HepG2 (cell line): ENCODE data around the gene ZNF490. TPM values are rescaled to one million over a fixed set of nuclear protein-coding genes. Genes with fewer than 3 reads are reported as not detected.

Experiments
- AHR ChIP-seq: IDR thresholded peaks from 2 replicates; pipeline ENCODE4 v1.6.1; 2018; ENCODE audit warnings: missing genetic modification reagents, missing compliant biosample characterization
- ATF7-NPFF ChIP-seq: sonication (generic); formaldehyde crosslinking; IDR thresholded peaks from 2 replicates; pipeline ENCODE4 v1.8.1; 2023; ENCODE audit warnings: mild to moderate bottlenecking, low read depth, missing genetic modification reagents, moderate library complexity
- CC2D1A ChIP-seq: sonication (generic); formaldehyde crosslinking; IDR thresholded peaks from 2 replicates; pipeline ENCODE4 v1.8.1; 2023; ENCODE audit warnings: mild to moderate bottlenecking, missing genetic modification reagents
- EED ChIP-seq: sonication (generic); formaldehyde crosslinking; IDR thresholded peaks from 2 replicates; pipeline ENCODE4 v1.5.0; 2020; ENCODE audit warnings: mild to moderate bottlenecking, missing genetic modification reagents
- ETV5 ChIP-seq: IDR thresholded peaks from 2 replicates; pipeline ENCODE4 v1.6.1; 2018; ENCODE audit warnings: missing biosample characterization, missing genetic modification reagents, inconsistent platforms, borderline replicate concordance
- GABPA ChIP-seq, 2 experiments: IDR thresholded peaks; 2 replicates each; pipeline ENCODE4 v1.6.1; 2011 to 2016; ENCODE audit warnings: low read depth in 2 of 2, low read length in 1 of 2, missing biosample characterization in 1 of 2, missing genetic modification characterization in 1 of 2
- HNF1B ChIP-seq: sonication (generic); formaldehyde crosslinking; IDR thresholded peaks from 2 replicates; pipeline ENCODE4 v1.5.1; 2020; ENCODE audit warnings: mild to moderate bottlenecking, moderate library complexity, missing genetic modification reagents
- MED8 ChIP-seq: sonication (generic); formaldehyde crosslinking; IDR thresholded peaks from 2 replicates; pipeline ENCODE4 v1.8.1; 2023; ENCODE audit warnings: mild to moderate bottlenecking, missing genetic modification reagents; ENCODE audit not compliant: insufficient replicate concordance
- MEF2D ChIP-seq: sonication (generic); formaldehyde crosslinking; IDR thresholded peaks from 2 replicates; pipeline ENCODE4 v1.5.1; 2020; ENCODE audit warnings: mild to moderate bottlenecking, missing genetic modification reagents
- MEIS2 ChIP-seq: sonication (generic); formaldehyde crosslinking; IDR thresholded peaks from 2 replicates; pipeline ENCODE4 v1.9.0; 2021; ENCODE audit warnings: mild to moderate bottlenecking, missing genetic modification reagents
- NAIF1 ChIP-seq: sonication (generic); formaldehyde crosslinking; IDR thresholded peaks from 2 replicates; pipeline ENCODE4 v1.5.0; 2020; ENCODE audit warnings: mild to moderate bottlenecking, missing genetic modification reagents, borderline replicate concordance
- NFE2 ChIP-seq: sonication (generic); formaldehyde crosslinking; IDR thresholded peaks from 2 replicates; pipeline ENCODE4 v1.4.0; 2020; ENCODE audit warnings: missing genetic modification reagents
- PAWR ChIP-seq: sonication (generic); formaldehyde crosslinking; IDR thresholded peaks from 2 replicates; pipeline ENCODE4 v1.4.0; 2020; ENCODE audit warnings: missing genetic modification reagents, mild to moderate bottlenecking, borderline replicate concordance
- PAX8 ChIP-seq: sonication (generic); formaldehyde crosslinking; IDR thresholded peaks from 2 replicates; pipeline ENCODE4 v1.8.0; 2022; ENCODE audit warnings: mild to moderate bottlenecking, missing genetic modification reagents, borderline replicate concordance
- POGK ChIP-seq: sonication (generic); formaldehyde crosslinking; conservative IDR thresholded peaks from 2 replicates; pipeline ENCODE4 v1.8.0; 2022; ENCODE audit warnings: mild to moderate bottlenecking, moderate library complexity, missing genetic modification reagents
- PREB ChIP-seq: sonication (generic); formaldehyde crosslinking; IDR thresholded peaks from 2 replicates; pipeline ENCODE4 v1.4.0; 2020; ENCODE audit warnings: missing genetic modification reagents
- RAD21 ChIP-seq: fragments of 450-650 bp; formaldehyde crosslinking; IDR thresholded peaks from 2 replicates; pipeline ENCODE4 v1.5.0; 2020; ENCODE audit warnings: mild to moderate bottlenecking
- SMAD1 ChIP-seq: sonication (generic); formaldehyde crosslinking; IDR thresholded peaks from 2 replicates; pipeline ENCODE4 v1.4.0; 2020; ENCODE audit warnings: missing genetic modification reagents, low read depth, mild to moderate bottlenecking, borderline replicate concordance
- TFAP4 ChIP-seq: sonication (generic); IDR thresholded peaks from 2 replicates; pipeline ENCODE4 v1.6.1; 2016; ENCODE audit warnings: low read depth, borderline replicate concordance
- ZNF331 ChIP-seq: sonication (generic); formaldehyde crosslinking; IDR thresholded peaks from 2 replicates; pipeline ENCODE4 v1.4.0; 2020; ENCODE audit warnings: missing genetic modification reagents
- ZNF484 ChIP-seq: sonication (generic); formaldehyde crosslinking; IDR thresholded peaks from 2 replicates; pipeline ENCODE4 v1.5.1; 2020; ENCODE audit warnings: mild to moderate bottlenecking, low read depth, missing genetic modification reagents, borderline replicate concordance
- ZNF501 ChIP-seq: sonication (generic); formaldehyde crosslinking; IDR thresholded peaks from 2 replicates; pipeline ENCODE4 v1.5.1; 2020; ENCODE audit warnings: mild to moderate bottlenecking, moderate library complexity, missing genetic modification reagents
- ZNF747 ChIP-seq: sonication (generic); formaldehyde crosslinking; IDR thresholded peaks from 2 replicates; pipeline ENCODE4 v1.8.1; 2023; ENCODE audit warnings: missing genetic modification reagents, mild to moderate bottlenecking, borderline replicate concordance
- ZNF772 ChIP-seq: sonication (generic); formaldehyde crosslinking; IDR thresholded peaks from 2 replicates; pipeline ENCODE4 v1.5.0; 2020; ENCODE audit warnings: mild to moderate bottlenecking, missing genetic modification reagents
- ZSCAN30 ChIP-seq: sonication (generic); formaldehyde crosslinking; IDR thresholded peaks from 2 replicates; pipeline ENCODE4 v1.5.0; 2020; ENCODE audit warnings: mild to moderate bottlenecking, missing genetic modification reagents
- polyA plus RNA-seq, 8 experiments: library from polyadenylated mRNA; depleted of rRNA in 3 of 8; stranded (reverse) in 7 of 8; unstranded in 1 of 8; fragments of >200 nt; fragmentation: Illumina TruSeq in 4 of 8; extraction: Trizol in 4 of 8; gene quantifications; 2 replicates each; pipeline versions ENCODE4 v1.2.1 to v1.2.3, GENCODE V29; 2011 to 2016; ENCODE audit warnings: low read depth in 4 of 8, missing spikeins in 1 of 8, mixed read lengths in 1 of 8; ENCODE audit not compliant: insufficient read depth in 1 of 8
- total RNA-seq, 5 experiments: library from RNA; depleted of rRNA; stranded (reverse); fragments of >200 nt; fragmentation: Illumina TruSeq; extraction: Trizol; gene quantifications; 2 replicates each; pipeline ENCODE4 v1.2.3, GENCODE V29; 2016; ENCODE audit warnings: low read depth in 1 of 5

Gene ZNF490
- total and polyA plus RNA-seq, 2 of the 13 experiments (the other 11 are each of a cell fraction or from before 2014, with no cell fraction given): 1.3 to 2.9 TPM

GRCh38 chr19:12551060-12551832 lies 59.4 kb downstream of the ZNF490 start, which contains the start of gene ZNF564 (continued):
- TF ChIP-seq CC2D1A (CRISPR knock-in tag): no peak
- TF ChIP-seq MEF2D (CRISPR knock-in tag): no peak
- no peak; the same call in 1 of the 2 replicates for TF ChIP-seq MEIS2 (CRISPR knock-in tag)
- no peak for TF ChIP-seq ZNF484 (CRISPR knock-in tag)
- TF ChIP-seq NFE2: no peak
- TF ChIP-seq HNF1B: peak; percentile 57; the same call in 1 of the 2 replicates
- TF ChIP-seq POGK (CRISPR knock-in tag): peak; percentile 92
- peak; percentile 77 for TF ChIP-seq ZNF501 (CRISPR knock-in tag)
- TF ChIP-seq ZSCAN30 (CRISPR knock-in tag): no peak
- TF ChIP-seq PAX8 (CRISPR knock-in tag): no peak
- TF ChIP-seq ZNF331: no peak
- no peak for TF ChIP-seq NAIF1 (CRISPR knock-in tag)
- TF ChIP-seq EED (CRISPR knock-in tag): no peak; the same call in none of the 2 replicates
- no peak for TF ChIP-seq PAWR
- no peak for TF ChIP-seq TFAP4
- peak; percentile 72 for TF ChIP-seq ZNF772 (CRISPR knock-in tag)
- TF ChIP-seq RAD21 (CRISPR knock-in tag): 0 out of 2 replicates have a peak, but pooled peaks have one; percentile 26
- TF ChIP-seq ETV5 (CRISPR knock-in tag): peak; percentile 61
- peak; percentile 89 for TF ChIP-seq MED8
- peak; percentile 77 for TF ChIP-seq GABPA (IDR thresholded peaks at IDR 0.05; ENCODE audit: low read depth, low read length)
- TF ChIP-seq GABPA (CRISPR knock-in tag; IDR thresholded peaks at IDR 0.05; ENCODE audit: low read depth): peak; percentile 93
- peak; percentile 85; the same call in 1 of the 2 replicates for TF ChIP-seq ATF7-NPFF (CRISPR knock-in tag)
- TF ChIP-seq SMAD1 (CRISPR knock-in tag): peak; percentile 56; the same call in 1 of the 2 replicates
- no peak for TF ChIP-seq PREB (CRISPR knock-in tag)
- TF ChIP-seq AHR (CRISPR knock-in tag): 0 out of 2 replicates have a peak, but pooled peaks have one; percentile 25
- peak; percentile 84; the same call in 1 of the 2 replicates for TF ChIP-seq ZNF747
